Esophagus squamous epithelium (tissue), 4 donors: Measurements from ENCODE around the gene CTNNA3.

Experiments used
- CTCF ChIP-seq, 6 experiments: fragments of 450-650 bp in 4 of 6; fragments of 200-600 bp in 2 of 6; sonication (generic) in 2 of 6; IDR thresholded peaks; one replicate each; pipeline ENCODE4 v1.5.1; 2016 to 2019; ENCODE audit warnings: antibody characterized with exemption in 6 of 6, mild to moderate bottlenecking in 4 of 6, moderate library complexity in 4 of 6
- POLR2A ChIP-seq, 4 donors: fragments of 450-650 bp; IDR thresholded peaks; one replicate each; pipeline ENCODE4 v1.6.1; 2017; ENCODE audit warnings: antibody characterized with exemption in 4 of 4, mild to moderate bottlenecking in 4 of 4, moderate library complexity in 3 of 4

DNA sequence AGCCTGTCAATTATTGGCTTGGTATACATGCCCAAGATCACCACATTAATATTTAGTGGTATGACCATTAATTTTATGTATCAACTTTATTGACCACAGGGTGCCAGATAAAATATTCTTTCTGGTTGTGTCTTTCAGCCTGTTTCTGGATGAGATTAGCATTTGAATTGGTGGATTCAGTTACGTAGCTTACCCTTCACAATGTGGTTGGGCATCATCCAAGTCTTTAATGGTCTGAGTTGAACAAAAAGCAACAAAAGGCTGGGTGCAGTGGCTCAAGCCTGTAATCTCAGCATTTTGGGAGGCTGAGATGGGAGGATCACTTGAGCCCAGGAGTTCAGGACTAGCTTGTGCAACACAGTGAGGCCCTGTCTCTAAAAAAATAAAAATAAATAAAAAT, 1472.3 kb downstream of the CTNNA3 start:
- TF ChIP-seq POLR2A (IDR thresholded peaks at IDR 0.05) (no peak), CTCF (IDR thresholded peaks at IDR 0.05) (no peak)
